HG02623 (cell line): Measurements from ENCODE around the gene NME4.

ENCODE experiments used
- ATAC-seq: cut with Tn5 transposase; IDR thresholded peaks from one replicate; pipeline ENCODE4 v1.9.1; 2021; ENCODE audit warnings: moderate library complexity; ENCODE audit not compliant: unreplicated experiment

NME4 gene

GRCh38 chr16:363110-363765 lies 33.8 kb upstream of the NME4 start:
- no peak for ATAC-seq

- ATAC-seq: no peak
Observed at GRCh38 chr16:363766-364490, 33.1 kb upstream of the NME4 start.

- ATAC-seq: no peak
Observed at GRCh38 chr16:364595-365491, 32.2 kb upstream of the NME4 start.

GRCh38 chr16:366476-366875 lies 30.5 kb upstream of the NME4 start:
- ATAC-seq: no peak

- no peak for ATAC-seq
Observed at GRCh38 chr16:367333-367903, 29.6 kb upstream of the NME4 start.

- no peak for ATAC-seq
Observed at GRCh38 chr16:368388-369158, 28.4 kb upstream of the NME4 start.

- no peak for ATAC-seq
Observed at GRCh38 chr16:369275-369865, 27.6 kb upstream of the NME4 start.

GRCh38 chr16:369866-370436 lies 27.0 kb upstream of the NME4 start:
- no peak for ATAC-seq

- peak; percentile 74 for ATAC-seq
Observed at GRCh38 chr16:370443-370842, 26.6 kb upstream of the NME4 start, which contains the start of gene MRPL28. MRPL28 (minus strand) TSS chr16:370538; CDS start chr16:370218, 320 bp downstream.

- no peak for ATAC-seq
Observed at GRCh38 chr16:370979-371514, 26.0 kb upstream of the NME4 start.

- ATAC-seq: no peak
Observed at GRCh38 chr16:371515-372301, 25.3 kb upstream of the NME4 start.

GRCh38 chr16:372302-372983 lies 24.6 kb upstream of the NME4 start:
- ATAC-seq: no peak

- no peak for ATAC-seq
Observed at GRCh38 chr16:373020-373598, 23.9 kb upstream of the NME4 start.

- no peak for ATAC-seq
Observed at GRCh38 chr16:373848-374615, 23.0 kb upstream of the NME4 start.

- no peak for ATAC-seq
Observed at GRCh38 chr16:374616-374926, 22.4 kb upstream of the NME4 start.

GRCh38 chr16:375212-375611 lies 21.8 kb upstream of the NME4 start:
- ATAC-seq: no peak
